Karpas-422 (cell line): ENCODE results near the gene SCGB1D1. TPM values are rescaled to one million over a fixed set of nuclear protein-coding genes. Genes with fewer than 3 reads are reported as not detected.

ENCODE experiments used
- DNase-seq: peaks from one replicate; pipeline ENCODE4 v3.0.0-alpha.2; 2015
- H2AFZ ChIP-seq: fragments of 200-600 bp; sonication (generic); 2 replicates; pipeline ENCODE4 v1.6.1; 2014; ENCODE audit warnings: antibody characterized with exemption, low read length, mixed read lengths
- H3K27ac ChIP-seq: fragments of 200-600 bp; sonication (generic); 2 replicates; pipeline ENCODE4 v1.5.1; 2014; ENCODE audit warnings: mild to moderate bottlenecking, low read length, moderate library complexity
- H3K27me3 ChIP-seq: fragments of 200-600 bp; sonication (generic); 2 replicates; pipeline ENCODE4 v1.6.1; 2014; ENCODE audit warnings: low read length, mixed read lengths
- H3K36me3 ChIP-seq: fragments of 200-600 bp; sonication (generic); 2 replicates; pipeline ENCODE4 v1.6.1; 2014; ENCODE audit warnings: low read length, mixed read lengths; ENCODE audit not compliant: insufficient read depth
- H3K4me1 ChIP-seq: fragments of 200-600 bp; sonication (generic); 2 replicates; pipeline ENCODE4 v1.6.1; 2014; ENCODE audit warnings: mild to moderate bottlenecking, low read length, mixed read lengths
- H3K4me2 ChIP-seq: fragments of 200-600 bp; sonication (generic); 2 replicates; pipeline ENCODE4 v1.6.1; 2014; ENCODE audit warnings: low read length, low read depth, mild to moderate bottlenecking; ENCODE audit not compliant: poor library complexity, severe bottlenecking
- H3K4me3 ChIP-seq: fragments of 200-600 bp; sonication (generic); 2 replicates; pipeline ENCODE4 v1.5.1; 2014; ENCODE audit warnings: mild to moderate bottlenecking, antibody characterized with exemption, low read length, mixed read lengths
- H3K79me2 ChIP-seq: fragments of 200-600 bp; sonication (generic); 2 replicates; pipeline ENCODE4 v1.6.1; 2014; ENCODE audit warnings: mild to moderate bottlenecking, low read length, mixed read lengths
- H3K9ac ChIP-seq: fragments of 200-600 bp; sonication (generic); 2 replicates; pipeline ENCODE4 v1.6.0; 2014; ENCODE audit warnings: low read length
- H3K9me2 ChIP-seq: fragments of 200-600 bp; sonication (generic), shearing (Covaris generic); replicated peaks from 2 replicates; pipeline ENCODE4 v1.6.0; 2014; ENCODE audit warnings: mild to moderate bottlenecking, low read length, moderate library complexity; ENCODE audit not compliant: insufficient read depth
- H3K9me3 ChIP-seq: fragments of 300-700, 200-600 bp; sonication (generic); 2 replicates; pipeline ENCODE4 v1.6.1; 2014; ENCODE audit warnings: low read length, mixed read lengths
- H4K20me1 ChIP-seq: fragments of 200-600 bp; sonication (generic); 2 replicates; pipeline ENCODE4 v1.6.1; 2014; ENCODE audit warnings: mild to moderate bottlenecking, antibody characterized with exemption, low read length, low read depth; ENCODE audit not compliant: insufficient read depth
- total RNA-seq: library from RNA; depleted of rRNA; stranded (reverse); fragments of >200 nt; shearing (Covaris generic); gene quantifications from 2 replicates; pipeline ENCODE4 v1.2.3, GENCODE V29; 2014; ENCODE audit warnings: low replicate concordance; rRNA removed

SCGB1D1 gene, protein sequence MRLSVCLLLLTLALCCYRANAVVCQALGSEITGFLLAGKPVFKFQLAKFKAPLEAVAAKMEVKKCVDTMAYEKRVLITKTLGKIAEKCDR
- total RNA-seq = not detected in 2 replicates

DNA sequence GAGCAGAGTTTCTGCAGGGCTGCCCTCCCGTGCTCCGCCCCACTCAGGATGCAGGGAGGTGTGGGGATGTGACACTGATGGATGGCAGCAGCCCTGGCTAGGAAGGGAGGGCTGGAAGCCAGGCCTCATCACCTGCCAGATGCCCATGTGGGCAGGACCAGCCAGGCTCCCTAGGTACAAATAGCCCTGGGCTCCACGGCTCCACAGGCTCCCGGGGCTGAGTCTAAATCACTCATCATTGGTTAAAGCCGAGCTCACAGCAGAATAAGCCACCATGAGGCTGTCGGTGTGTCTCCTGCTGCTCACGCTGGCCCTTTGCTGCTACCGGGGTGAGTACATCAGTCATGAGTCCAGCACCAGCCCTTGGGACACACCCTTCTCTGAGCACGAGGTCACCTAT is at the start of gene SCGB1D1:
TSS of gene SCGB1D1 (plus strand) at position 206 of the 400 bp plus-strand sequence. CDS start at position 275, 69 bp downstream.
- H2AFZ ChIP-seq = no peak within 1 kb of the TSS
- H3K4me1 ChIP-seq = no peaks in the 10 kb centered on the region
- H3K36me3 ChIP-seq = no peaks in the 10 kb centered on the region
- no peaks in the 10 kb centered on the region for H3K9me2 ChIP-seq
- H3K27ac ChIP-seq = no peak within 1 kb of the TSS
- no peaks in the 10 kb centered on the region for H3K9me3 ChIP-seq
- no peaks in the 10 kb centered on the region for H3K27me3 ChIP-seq
- H3K79me2 ChIP-seq = no peaks in the 10 kb centered on the region
- no peak for DNase-seq
- H3K4me3 ChIP-seq = no peak within 1 kb of the TSS
- no peak within 1 kb of the TSS for H3K9ac ChIP-seq
- H4K20me1 ChIP-seq = no peaks in the 10 kb centered on the region; the same call in 1 of the 2 replicates
- no peak within 1 kb of the TSS for H3K4me2 ChIP-seq

DNA sequence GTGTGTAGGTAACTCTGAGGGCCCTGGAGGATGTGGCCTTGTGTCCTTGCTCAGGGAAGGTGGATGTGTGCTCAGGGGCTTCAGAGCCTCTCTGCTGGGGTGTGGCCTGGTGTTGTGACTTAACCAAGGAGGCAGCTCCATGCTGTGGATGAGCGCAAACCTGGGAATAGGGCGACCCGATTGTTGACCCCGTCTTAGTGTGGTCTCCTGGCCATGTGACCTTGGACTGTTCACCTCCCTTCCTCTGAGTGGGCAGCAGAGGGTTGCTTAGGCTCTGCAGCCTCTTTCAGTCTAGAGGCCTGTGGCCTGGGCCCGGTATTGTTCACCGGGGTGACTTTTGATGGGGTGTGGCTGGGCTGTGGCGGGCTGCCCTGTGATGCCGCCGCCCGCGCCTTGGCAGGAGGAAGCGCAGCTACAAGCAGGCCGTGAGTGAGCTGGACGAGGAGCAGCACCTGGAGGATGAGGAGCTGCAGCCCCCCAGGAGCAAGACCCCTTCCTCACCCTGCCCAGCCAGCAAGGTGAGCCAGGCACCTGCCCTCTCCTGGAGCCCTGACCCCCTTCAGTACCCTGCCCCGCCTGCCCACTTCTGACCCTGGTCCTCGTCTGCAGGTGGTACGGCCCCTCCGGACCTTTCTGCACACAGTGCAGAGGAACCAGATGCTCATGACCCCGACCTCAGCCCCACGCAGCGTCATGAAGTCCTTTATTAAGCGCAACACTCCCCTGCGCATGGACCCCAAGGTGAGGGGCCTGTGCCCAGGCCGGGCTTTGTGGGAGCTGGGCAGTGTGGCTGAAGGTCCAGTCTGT is 49.5 kb upstream of the SCGB1D1 start:
- Histone ChIP-seq H3K4me2 (no peak overlapping the region), H3K79me2 (peaks cover 17% of the 10 kb centered on the region), H2AFZ (no peak overlapping the region), H3K4me1 (no peaks in the 10 kb centered on the region), H3K9me2 (no peaks in the 10 kb centered on the region), H3K27me3 (no peaks in the 10 kb centered on the region), H3K4me3 (no peak overlapping the region), H3K9ac (no peak overlapping the region), H4K20me1 (no peaks in the 10 kb centered on the region), H3K36me3 (0 out of 2 replicates have a peak, but pooled peaks cover 3% of the 10 kb centered on the region), H3K27ac (no peak overlapping the region), H3K9me3 (no peaks in the 10 kb centered on the region)
- no peak for DNase-seq

DNA sequence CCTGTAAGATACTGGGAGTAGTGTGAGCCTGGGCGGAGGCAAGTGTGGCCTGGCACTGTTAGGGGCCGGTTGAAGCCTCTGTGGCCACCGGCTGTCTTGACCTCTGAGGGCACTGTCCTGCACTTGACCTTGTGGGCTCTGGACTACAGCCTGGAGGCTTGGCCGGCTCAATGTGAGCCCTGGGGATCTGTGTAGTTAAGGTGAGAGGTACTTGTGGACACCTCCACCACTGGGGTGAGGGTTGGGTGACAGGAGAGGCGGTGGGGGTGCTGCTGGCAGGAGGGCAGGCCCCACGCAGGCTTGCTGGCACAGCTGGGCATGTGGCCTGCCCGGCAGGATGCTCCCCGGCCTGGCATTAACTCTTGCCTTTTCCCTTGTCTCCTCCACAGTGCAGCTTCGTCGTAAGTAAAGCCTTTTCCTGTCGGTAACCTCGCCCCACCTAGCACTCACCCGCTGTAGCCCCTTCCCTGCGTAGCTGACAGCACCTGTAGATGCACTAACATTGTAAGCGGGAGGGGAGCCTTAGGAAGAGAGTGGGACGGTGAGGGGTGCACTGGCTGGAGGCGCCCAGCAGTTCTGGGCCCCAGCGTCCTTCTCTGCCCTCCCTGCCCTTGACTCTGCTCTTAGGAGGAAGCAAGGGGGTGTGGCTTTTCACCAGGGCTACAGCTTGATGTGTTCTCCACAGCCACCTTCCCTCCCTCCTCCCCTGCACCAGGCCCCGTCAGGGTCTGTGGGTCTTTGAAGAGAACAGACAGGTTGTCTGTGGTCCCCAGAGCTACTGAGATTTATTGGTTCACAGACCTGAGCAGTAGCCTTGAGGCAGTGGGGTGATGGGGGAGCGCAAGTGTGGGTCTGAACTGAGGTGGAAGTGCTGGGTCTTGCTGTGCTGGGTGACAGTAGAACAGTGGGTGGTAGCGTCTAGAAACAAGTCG is 48.6 kb upstream of the SCGB1D1 start:
- H3K9me2 ChIP-seq = no peaks in the 10 kb centered on the region
- no peak overlapping the region for H3K4me2 ChIP-seq
- no peak overlapping the region for H2AFZ ChIP-seq
- peaks cover 3% of the 10 kb centered on the region; the same call in 1 of the 2 replicates for H3K36me3 ChIP-seq
- no peaks in the 10 kb centered on the region for H3K27me3 ChIP-seq
- H3K4me1 ChIP-seq = no peaks in the 10 kb centered on the region
- no peak overlapping the region for H3K27ac ChIP-seq
- H3K4me3 ChIP-seq = no peak overlapping the region
- H4K20me1 ChIP-seq = no peaks in the 10 kb centered on the region
- H3K9ac ChIP-seq = no peak overlapping the region
- DNase-seq = no peak
- peaks cover 11% of the 10 kb centered on the region for H3K79me2 ChIP-seq
- no peaks in the 10 kb centered on the region for H3K9me3 ChIP-seq

DNA sequence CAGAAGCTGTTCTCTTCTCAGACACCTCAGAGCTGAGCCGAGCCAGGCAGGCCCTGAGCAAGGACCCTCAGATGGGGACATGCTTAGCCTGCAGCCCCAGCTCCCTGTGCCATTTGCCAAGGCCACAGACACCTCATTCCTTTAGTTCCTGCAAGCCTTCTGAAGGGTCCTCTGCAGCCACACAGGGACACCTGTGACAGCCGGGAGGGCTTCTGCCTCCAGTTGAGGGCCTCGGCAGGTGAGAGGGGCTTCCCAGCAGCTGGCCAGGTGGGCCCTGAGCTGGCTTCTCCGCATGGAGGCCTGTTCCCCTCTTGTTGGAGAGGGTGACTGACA is 48.0 kb upstream of the SCGB1D1 start:
- Histone ChIP-seq H3K36me3 (peaks cover 3% of the 10 kb centered on the region), H3K79me2 (peaks cover 6% of the 10 kb centered on the region), H3K9me3 (no peaks in the 10 kb centered on the region), H3K27me3 (no peaks in the 10 kb centered on the region), H3K4me2 (no peak overlapping the region), H3K4me1 (no peaks in the 10 kb centered on the region), H3K4me3 (no peak overlapping the region), H3K9me2 (no peaks in the 10 kb centered on the region), H3K9ac (no peak overlapping the region), H3K27ac (no peak overlapping the region), H2AFZ (no peak overlapping the region), H4K20me1 (no peaks in the 10 kb centered on the region)
- DNase-seq = no peak

DNA sequence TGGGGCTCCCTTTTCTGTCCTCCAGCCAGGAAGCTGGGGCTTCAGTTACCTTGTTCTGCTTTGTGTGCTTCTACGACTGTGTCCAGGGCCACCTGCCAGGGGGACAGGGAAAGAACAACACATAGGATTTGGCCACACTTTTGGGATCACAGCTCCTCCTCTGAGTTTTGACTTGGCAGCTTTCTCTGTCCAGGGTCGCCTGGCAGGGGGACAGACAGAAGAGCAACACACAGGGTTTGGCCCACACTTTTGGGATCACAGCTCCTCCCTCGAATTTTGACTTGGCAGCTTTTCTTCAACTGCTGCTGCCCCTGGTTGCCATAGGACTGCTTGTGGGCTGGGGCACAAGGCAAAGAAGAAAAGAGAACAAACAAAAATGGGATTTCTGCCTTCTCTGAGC is 47.1 kb upstream of the SCGB1D1 start:
- Histone ChIP-seq H3K27ac (no peak overlapping the region), H3K9me3 (no peaks in the 10 kb centered on the region), H3K9ac (no peak overlapping the region), H3K4me1 (no peaks in the 10 kb centered on the region), H2AFZ (no peak overlapping the region), H3K4me3 (no peak overlapping the region), H3K4me2 (no peak overlapping the region), H4K20me1 (no peaks in the 10 kb centered on the region), H3K9me2 (no peaks in the 10 kb centered on the region), H3K27me3 (no peaks in the 10 kb centered on the region), H3K36me3 (peaks cover 9% of the 10 kb centered on the region), H3K79me2 (no peaks in the 10 kb centered on the region)
- DNase-seq = no peak

DNA sequence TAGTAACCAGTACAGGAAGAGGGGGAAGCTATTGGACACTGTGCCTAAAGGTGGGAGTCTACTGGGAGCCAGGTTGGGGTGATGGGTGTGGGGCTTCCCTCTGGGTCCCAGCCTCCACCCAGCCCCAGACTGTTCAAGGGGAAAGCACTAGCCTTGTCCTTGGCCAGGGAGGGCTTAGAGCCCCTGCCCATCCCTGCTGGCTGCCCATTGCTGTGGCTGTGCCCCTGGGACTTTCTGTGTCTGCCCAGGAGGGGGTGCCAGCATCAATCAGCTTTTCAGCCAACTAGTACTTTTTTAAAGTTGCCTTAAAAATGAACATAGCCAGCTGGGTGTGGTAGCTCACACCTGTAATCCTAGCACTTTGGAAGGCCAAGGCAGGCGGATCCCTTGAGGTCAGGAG is 46.3 kb upstream of the SCGB1D1 start:
- Histone ChIP-seq H3K9me2 (no peaks in the 10 kb centered on the region), H3K4me2 (no peak overlapping the region), H3K27me3 (no peaks in the 10 kb centered on the region), H3K4me3 (no peak overlapping the region), H3K79me2 (no peaks in the 10 kb centered on the region), H4K20me1 (no peaks in the 10 kb centered on the region), H3K9me3 (no peaks in the 10 kb centered on the region), H3K36me3 (peaks cover 12% of the 10 kb centered on the region), H3K9ac (no peak overlapping the region), H3K4me1 (no peaks in the 10 kb centered on the region), H3K27ac (no peak overlapping the region), H2AFZ (no peak overlapping the region)
- DNase-seq = no peak

DNA sequence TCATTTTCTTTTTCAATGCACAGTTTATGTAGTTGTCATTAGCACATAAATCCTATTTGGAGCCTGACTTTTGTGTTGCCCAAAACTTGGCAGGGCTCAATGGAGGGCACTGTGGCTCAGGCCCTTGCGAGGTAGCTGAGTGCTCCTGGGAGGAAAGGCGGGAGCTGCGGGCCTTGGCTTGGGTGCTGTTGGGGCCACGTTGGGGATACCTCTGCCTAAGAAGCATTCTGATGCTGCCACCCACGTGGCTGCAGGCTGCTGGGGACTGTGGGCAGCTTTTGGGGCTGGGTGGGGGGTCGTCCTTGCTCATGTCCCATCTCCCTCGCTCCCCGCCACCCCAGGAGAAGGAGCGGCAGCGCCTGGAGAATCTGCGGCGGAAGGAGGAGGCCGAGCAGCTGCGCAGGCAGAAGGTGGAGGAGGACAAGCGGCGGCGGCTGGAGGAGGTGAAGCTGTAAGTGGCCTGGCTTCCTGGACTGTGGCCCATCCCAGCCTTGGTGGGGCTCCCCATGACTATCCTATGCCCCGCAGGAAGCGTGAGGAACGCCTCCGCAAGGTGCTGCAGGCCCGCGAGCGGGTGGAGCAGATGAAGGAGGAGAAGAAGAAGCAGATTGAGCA is 45.3 kb upstream of the SCGB1D1 start:
- Histone ChIP-seq H2AFZ (no peak overlapping the region), H3K27ac (no peak overlapping the region)

More for the DNA sequence above, 45.3 kb upstream of the SCGB1D1 start:
- Histone ChIP-seq H3K36me3 (peaks cover 15% of the 10 kb centered on the region), H3K9ac (no peak overlapping the region), H3K79me2 (no peaks in the 10 kb centered on the region), H3K4me3 (no peak overlapping the region), H3K9me2 (no peaks in the 10 kb centered on the region), H3K9me3 (no peaks in the 10 kb centered on the region), H3K27me3 (no peaks in the 10 kb centered on the region), H3K4me1 (no peaks in the 10 kb centered on the region), H3K4me2 (no peak overlapping the region), H4K20me1 (no peaks in the 10 kb centered on the region)
- DNase-seq = no peak
